ENCODE data around the gene TNF.
A peak's percentile ranks its signal among the peaks of the same experiment; 100 is the strongest.
"Not testable (repeated sequence)": the region's sequence is repeated elsewhere in the genome, so short reads cannot be mapped to it uniquely, and the experiment has no call there.

Gene TNF

GRCh38 chr6:31586599-31587281 is 11.4 kb downstream of the TNF start:
- DNase-seq (ENCODE audit: low read depth in 4 of 4, low spot score in 1 of 4): no peak

GRCh38 chr6:31587791-31588777 is 12.7 kb downstream of the TNF start:
- no peak for DNase-seq (ENCODE audit: low read depth in 4 of 4, low spot score in 1 of 4)

GRCh38 chr6:31588871-31589650 is 13.7 kb downstream of the TNF start:
- DNase-seq (ENCODE audit: low read depth in 4 of 4, low spot score in 1 of 4): no peak

GRCh38 chr6:31590691-31591090 is 15.3 kb downstream of the TNF start:
- not testable (repeated sequence) for DNase-seq (ENCODE audit: low read depth in 4 of 4, low spot score in 1 of 4)

- DNase-seq (ENCODE audit: low read depth in 4 of 4, low spot score in 1 of 4): no peak
Observed at GRCh38 chr6:31592396-31592771, 17.0 kb downstream of the TNF start.

- DNase-seq (ENCODE audit: low read depth in 4 of 4, low spot score in 1 of 4): no peak
Observed at GRCh38 chr6:31597006-31597405, 21.6 kb downstream of the TNF start.

GRCh38 chr6:31607317-31607716 is 32.0 kb downstream of the TNF start:
- DNase-seq (ENCODE audit: low read depth in 4 of 4, low spot score in 1 of 4): no peak

- no peak for DNase-seq (ENCODE audit: low read depth in 4 of 4, low spot score in 1 of 4)
Observed at GRCh38 chr6:31609519-31610406, 34.4 kb downstream of the TNF start.

- DNase-seq (ENCODE audit: low read depth in 4 of 4, low spot score in 1 of 4): no peak
Observed at GRCh38 chr6:31610968-31611367, 35.6 kb downstream of the TNF start.

GRCh38 chr6:31614075-31614619 is 38.8 kb downstream of the TNF start:
- DNase-seq (ENCODE audit: low read depth in 4 of 4, low spot score in 1 of 4): no peak

GRCh38 chr6:31614684-31615578 is 39.6 kb downstream of the TNF start, which contains the start of gene AIF1:
TSS of gene AIF1 (plus strand) at chr6:31615234. CDS start at chr6:31615330, 96 bp downstream.
- no peak for DNase-seq (ENCODE audit: low read depth in 4 of 4, low spot score in 1 of 4)

- DNase-seq (ENCODE audit: low read depth in 4 of 4, low spot score in 1 of 4): no peak
Observed at GRCh38 chr6:31615748-31616147, 40.4 kb downstream of the TNF start.

- DNase-seq (ENCODE audit: low read depth in 4 of 4, low spot score in 1 of 4): no peak
Observed at GRCh38 chr6:31617010-31617409, 41.6 kb downstream of the TNF start.

GRCh38 chr6:31619805-31620585 is 44.6 kb downstream of the TNF start:
- peak; percentile 84 to 96 (median 88) for DNase-seq (ENCODE audit: low read depth in 4 of 4, low spot score in 1 of 4)

GRCh38 chr6:31620586-31621319 is 45.4 kb downstream of the TNF start, which contains the start of gene PRRC2A:
TSS of gene PRRC2A (plus strand) at chr6:31620715. CDS start at chr6:31622790, 2,075 bp downstream.
- peak; percentile 90 to 96 (median 94) for DNase-seq (ENCODE audit: low read depth in 4 of 4, low spot score in 1 of 4)

GRCh38 chr6:31621320-31621939 is 46.1 kb downstream of the TNF start:
- no peak for DNase-seq (ENCODE audit: low read depth in 4 of 4, low spot score in 1 of 4)

- DNase-seq (ENCODE audit: low read depth in 4 of 4, low spot score in 1 of 4): no peak
Observed at GRCh38 chr6:31621991-31622390, 46.6 kb downstream of the TNF start.

All from stimulated activated CD4-positive, alpha-beta T cell treated with anti-CD3 and anti-CD28 coated beads, Interleukin-1b, Interleukin-23, amount 100 ng/mL, for 24 hours (primary cell).